HG03342 (cell line): ENCODE results near the gene GDF11.

Experiments used
- ATAC-seq: cut with Tn5 transposase; IDR thresholded peaks from one replicate; pipeline ENCODE4 v1.9.1; 2021; ENCODE audit warnings: mild to moderate bottlenecking, moderate library complexity; ENCODE audit not compliant: unreplicated experiment

Gene GDF11

GRCh38 chr12:55742719-55743405 lies at the start of gene GDF11:
GDF11 (plus strand) TSS chr12:55743122; CDS start chr12:55743317, 195 bp downstream.
- ATAC-seq = peak; percentile 35

- ATAC-seq = no peak
Observed at GRCh38 chr12:55693323-55694187, 49.4 kb upstream of the GDF11 start.

- no peak for ATAC-seq
Observed at GRCh38 chr12:55694188-55694515, 48.8 kb upstream of the GDF11 start.

- ATAC-seq = no peak
Observed at GRCh38 chr12:55694651-55695050, 48.3 kb upstream of the GDF11 start.

GRCh38 chr12:55695349-55695748 lies 47.6 kb upstream of the GDF11 start:
- no peak for ATAC-seq

- no peak for ATAC-seq
Observed at GRCh38 chr12:55696141-55696540, 46.8 kb upstream of the GDF11 start.

- ATAC-seq = no peak
Observed at GRCh38 chr12:55696796-55697462, 46.0 kb upstream of the GDF11 start.

- no peak for ATAC-seq
Observed at GRCh38 chr12:55697686-55698085, 45.2 kb upstream of the GDF11 start.

- ATAC-seq = no peak
Observed at GRCh38 chr12:55698241-55698955, 44.5 kb upstream of the GDF11 start.

- ATAC-seq = no peak
Observed at GRCh38 chr12:55698965-55699364, 44.0 kb upstream of the GDF11 start.

- no peak for ATAC-seq
Observed at GRCh38 chr12:55699471-55700055, 43.4 kb upstream of the GDF11 start.

GRCh38 chr12:55700255-55701018 lies 42.5 kb upstream of the GDF11 start:
- ATAC-seq = no peak

GRCh38 chr12:55702861-55703260 lies 40.1 kb upstream of the GDF11 start:
- ATAC-seq = no peak

- ATAC-seq = no peak
Observed at GRCh38 chr12:55703288-55703687, 39.6 kb upstream of the GDF11 start.

- no peak for ATAC-seq
Observed at GRCh38 chr12:55703901-55704761, 38.8 kb upstream of the GDF11 start.

GRCh38 chr12:55704824-55705718 lies 37.9 kb upstream of the GDF11 start:
- ATAC-seq = no peak

- ATAC-seq = no peak
Observed at GRCh38 chr12:55705782-55706402, 37.0 kb upstream of the GDF11 start.
